Heart left ventricle (tissue), 16 donors: ENCODE results near the gene TULP4. TPM values are rescaled to one million over a fixed set of nuclear protein-coding genes. Genes with fewer than 3 reads are reported as not detected.
"Not testable (repeated sequence)": the region's sequence is repeated elsewhere in the genome, so short reads cannot be mapped to it uniquely, and the experiment has no call there.

Source experiments
- ATAC-seq, 4 donors: fragments of 200-7000 bp; cut with Tn5 transposase; one replicate each; pipeline ENCODE4 v1.9.1; 2020 to 2022; ENCODE audit warnings: moderate library complexity in 4 of 4, mild to moderate bottlenecking in 3 of 4, moderate number of reproducible peaks in 1 of 4
- DNase-seq, 5 donors: peaks; one replicate each; pipeline ENCODE4 v3.0.0-alpha.2; 2020
- H3K27ac ChIP-seq, 12 donors: fragments of 200-600 bp; sonication (generic) in 4 of 12; one replicate each; pipeline versions ENCODE4 v1.5.0 to v1.8.0; 2016 to 2022; ENCODE audit warnings: mild to moderate bottlenecking in 2 of 12
- H3K27me3 ChIP-seq, 9 donors: fragments of 200-600 bp; sonication (generic) in 2 of 9; one replicate each; pipeline versions ENCODE4 v1.5.1 to v1.8.0; 2016 to 2022; ENCODE audit warnings: mild to moderate bottlenecking in 3 of 9
- H3K36me3 ChIP-seq, 9 donors: fragments of 200-600 bp; sonication (generic) in 2 of 9; one replicate each; pipeline versions ENCODE4 v1.5.0 to v1.8.0; 2018 to 2022; ENCODE audit warnings: mild to moderate bottlenecking in 2 of 9
- H3K4me1 ChIP-seq, 12 donors: fragments of 200-600 bp; sonication (generic) in 4 of 12; one replicate each; pipeline versions ENCODE4 v1.5.0 to v1.8.0; 2016 to 2022; ENCODE audit warnings: mild to moderate bottlenecking in 3 of 12
- H3K4me3 ChIP-seq, 12 donors: fragments of 200-600 bp; sonication (generic) in 4 of 12; one replicate each; pipeline versions ENCODE4 v1.5.0 to v1.8.0; 2017 to 2022; ENCODE audit warnings: mild to moderate bottlenecking in 9 of 12, moderate library complexity in 4 of 12
- H3K9me3 ChIP-seq, 12 donors: fragments of 200-600 bp; sonication (generic) in 4 of 12; one replicate each; pipeline versions ENCODE4 v1.5.0 to v1.8.0; 2016 to 2022; ENCODE audit warnings: mild to moderate bottlenecking in 1 of 12
- POLR2A ChIP-seq, 2 donors: fragments of 450-650 bp; IDR thresholded peaks; one replicate each; pipeline ENCODE4 v1.6.1; 2017; ENCODE audit warnings: antibody characterized with exemption in 2 of 2, mild to moderate bottlenecking in 2 of 2, moderate library complexity in 2 of 2
- WGBS, 4 donors: extraction: QIAGEN DNeasy Blood & Tissue Kit in 2 of 4; methylation state at CpG; one replicate each; pipeline versions ENCODE4 v1.1.5 to v1.1.7; 2013 to 2018; 5-methylcytosine and 5-hydroxymethylcytosine counted together
- intact Hi-C, 10 donors: fragments of 100-400 bp; cut with DNase I; formaldehyde crosslinking; loops; one replicate each; pipeline versions ENCODE4 v1.11.1 to v1.14.2; 2022
- polyA plus RNA-seq, 2 donors: library from polyadenylated mRNA; stranded (reverse); fragments of 200-250 nt; gene quantifications; one replicate each; pipeline ENCODE4 v1.2.3, GENCODE V29; 2013
- total RNA-seq, 9 donors: library from RNA; depleted of rRNA in 2 of 9; stranded (reverse); fragments of >200 nt in 2 of 9; fragmentation: NEBNext Ultra II Directional in 3 of 9; extraction: Animal tissue kit (Norgen Biotek cat#: 25700) in 3 of 9; gene quantifications; one replicate each; pipeline versions ENCODE4 v1.1.0 to v1.2.4, GENCODE V29; 2016 to 2023
- TF ChIP-seq, protein P1 (sequence below), 12 donors: fragments of 200-600 bp; sonication (generic) in 4 of 12; IDR thresholded peaks; one replicate each; pipeline versions ENCODE4 v1.5.0 to v1.8.0; 2018 to 2022; ENCODE audit warnings: antibody characterized with exemption in 12 of 12, mild to moderate bottlenecking in 5 of 12
- donor health status: ischemic (EF 13 %, LVEDD 7.1; RV severe dilation, severe dysfunction).
- donor health status: healthy with polysubstance abuse.
- donor health status: DM: no; HTN: yes; CAD: no.
- donor health status: DM: no; HTN: no; CAD: no.
- donor health status: ischemic (EF 25% LVEDD 6.9; RV normal size, moderate dysfunction).
- donor health status: ischemic (EF 25% LVEDD 5.7; RV mildly dilated, moderate dysfunction).
- donor health status: healthy.
- donor health status: DM: yes; HTN: yes; CAD: no.
- donor health status: ischemic (EF 35%, LVEDD 5.7; RV mildly dilated, moderate dysfunction).
- donor health status: nonischemic (EF 11% LVEDD 7.7; RV severe dilation, severe dysfunction).
- donor health status: DM: yes; HTN: yes; CAD: no.
- donor health status: PGD.
- donor health status: ischemic (EF 29% LVEDD 5.4; RV normal size, mild dysfunction).
- donor health status: nonischemic (EF 23%, LVEDD 6.1; RV moderate dilation, normal function).

TULP4 gene
- total and polyA plus RNA-seq, 11 donors: 9.6 to 134 (median 93.0) TPM

- WGBS, 4 donors: 97 to 100% (median 98%) methylated on average over 7 of the region's 7 CpGs
- not testable (repeated sequence) for ATAC-seq
These were observed 15.4 kb upstream of the TULP4 start for GRCh38 chr6:158296854-158297324.

DNA sequence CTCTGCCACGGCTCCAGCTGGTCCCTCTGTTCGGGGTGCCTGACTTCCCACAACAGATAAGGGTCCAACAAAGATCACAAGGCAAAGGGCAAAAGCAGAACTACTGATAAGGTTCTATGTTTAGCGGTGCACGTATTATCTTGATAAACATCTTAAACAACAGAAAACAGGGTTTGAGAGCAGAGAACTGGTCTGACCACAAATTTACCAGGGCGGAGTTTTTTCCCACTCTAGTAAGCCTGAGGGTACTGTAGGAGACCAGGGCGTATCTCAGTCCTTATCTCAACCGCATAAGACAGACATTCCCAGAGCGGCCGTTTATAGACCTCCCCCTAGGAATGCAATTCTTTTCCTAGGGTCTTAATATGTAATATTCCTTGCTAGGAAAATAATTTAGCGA lies 14.6 kb upstream of the TULP4 start:
- H3K27me3 ChIP-seq, DNase-seq, ATAC-seq, intact Hi-C loops, H3K4me3 ChIP-seq, H3K36me3 ChIP-seq, H3K27ac ChIP-seq: not testable (repeated sequence)
- peaks cover 0 to 24% (median 11%) of the 10 kb centered on the region in 12 donors for H3K9me3 ChIP-seq
- H3K4me1 ChIP-seq: peaks cover 0 to 14% (median 6%) of the 10 kb centered on the region in 12 donors
- WGBS, 4 donors: 91 to 97% (median 96%) methylated on average over 10 of the region's 10 CpGs

More at GRCh38 chr6:158296854-158297324, 15.4 kb upstream of the TULP4 start:
- H3K9me3 ChIP-seq: peaks cover 0 to 24% (median 11%) of the 10 kb centered on the region in 12 donors
- H3K4me3 ChIP-seq, H3K27ac ChIP-seq, intact Hi-C loops, H3K36me3 ChIP-seq, H3K27me3 ChIP-seq, DNase-seq: not testable (repeated sequence)
- peaks cover 0 to 14% (median 6%) of the 10 kb centered on the region in 12 donors for H3K4me1 ChIP-seq

DNA sequence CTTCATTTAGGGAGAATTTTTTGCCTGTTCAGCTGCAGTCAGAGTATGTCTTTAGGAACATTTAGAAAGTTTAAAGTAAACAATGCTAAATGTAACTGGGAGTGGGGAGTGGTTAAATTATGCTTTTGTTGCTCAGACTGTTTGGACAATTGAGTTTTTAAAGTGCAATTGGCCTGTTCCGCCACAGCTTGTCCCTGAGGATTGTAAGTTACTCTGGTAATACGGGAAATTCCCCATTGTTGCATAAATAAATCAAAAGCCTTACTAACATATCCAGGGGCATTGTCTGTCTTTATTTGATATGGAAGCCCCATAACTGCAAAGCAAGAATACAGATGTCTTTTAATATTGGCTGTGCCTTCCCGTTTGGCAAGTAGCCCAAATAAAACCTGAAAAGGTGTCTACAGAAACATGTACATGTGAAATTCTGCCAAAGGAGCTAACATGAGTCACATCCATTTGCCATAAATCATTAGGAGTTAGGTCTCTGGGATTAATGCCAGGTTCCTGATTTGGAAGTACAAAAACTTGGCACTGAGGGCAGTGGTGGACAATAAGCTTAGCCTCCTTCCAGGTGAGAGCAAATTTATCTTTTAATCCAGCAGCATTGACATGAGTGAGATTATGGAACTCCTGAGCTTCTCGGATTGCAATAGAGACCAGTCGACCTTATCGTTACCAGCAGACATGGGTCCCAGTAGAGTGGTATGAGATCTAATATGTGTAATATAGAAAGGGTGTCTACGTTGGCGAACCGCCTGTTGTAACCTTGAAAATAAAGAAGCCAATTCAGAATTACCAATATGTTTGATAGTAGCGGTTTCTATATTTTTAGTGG lies 11.7 kb upstream of the TULP4 start:
- intact Hi-C loops, ATAC-seq, H3K27me3 ChIP-seq, H3K4me3 ChIP-seq, DNase-seq, H3K36me3 ChIP-seq, H3K27ac ChIP-seq: not testable (repeated sequence)
- WGBS, 4 donors: 77 to 82% (median 79%) methylated on average over 10 of the region's 10 CpGs
- Histone ChIP-seq H3K4me1 (peaks cover 0 to 14% (median 5%) of the 10 kb centered on the region in 12 donors), H3K9me3 (peaks cover 0 to 24% (median 11%) of the 10 kb centered on the region in 12 donors)

- intact Hi-C loops, DNase-seq, ATAC-seq, H3K27me3 ChIP-seq, H3K27ac ChIP-seq, H3K4me3 ChIP-seq, H3K36me3 ChIP-seq: not testable (repeated sequence)
- Histone ChIP-seq H3K4me1 (peaks cover 0 to 14% (median 5%) of the 10 kb centered on the region in 12 donors), H3K9me3 (peaks cover 0 to 18% (median 10%) of the 10 kb centered on the region in 12 donors)
- WGBS, 4 donors: 88 to 100% (median 97%) methylated on average over 4 of the region's 4 CpGs
These were observed 10.7 kb upstream of the TULP4 start for GRCh38 chr6:158301561-158301960.

DNA sequence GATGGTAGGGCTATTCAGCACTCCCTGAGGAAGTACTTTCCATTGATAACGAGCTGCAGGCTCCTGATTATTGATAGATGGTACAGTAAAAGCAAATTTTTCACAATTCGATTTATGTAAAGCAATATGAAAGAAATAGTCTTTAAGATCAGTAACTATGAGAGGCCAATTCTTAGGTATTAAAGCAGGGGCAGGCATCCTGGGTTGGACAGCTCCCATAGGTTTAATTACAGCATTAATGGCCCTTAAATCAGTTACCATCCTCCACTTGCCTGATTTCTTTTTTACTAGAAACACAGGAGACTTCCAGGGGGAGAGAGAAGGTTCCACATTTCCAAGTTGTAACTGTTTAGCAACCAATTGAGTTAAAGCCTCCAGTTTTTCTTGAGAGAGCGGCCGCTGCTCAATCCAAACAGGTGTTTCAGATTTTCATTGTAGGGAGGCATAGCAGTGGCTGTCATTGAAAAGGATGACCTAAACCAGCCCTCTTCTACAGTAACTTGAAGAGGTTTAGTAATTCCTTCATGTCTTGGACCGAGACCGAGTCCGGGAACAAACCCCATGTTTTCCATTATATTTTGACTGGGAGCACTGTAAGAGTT lies 10.0 kb upstream of the TULP4 start:
- ATAC-seq, DNase-seq, H3K36me3 ChIP-seq, intact Hi-C loops, H3K4me3 ChIP-seq, H3K27ac ChIP-seq, H3K27me3 ChIP-seq: not testable (repeated sequence)
- Histone ChIP-seq H3K9me3 (peaks cover 0 to 11% (median 5%) of the 10 kb centered on the region in 12 donors), H3K4me1 (peaks cover 0 to 14% (median 5%) of the 10 kb centered on the region in 12 donors)
- 86 to 92% (median 89%) methylated on average over 7 of the region's 7 CpGs for WGBS, 4 donors

- H3K27me3 ChIP-seq: no peaks in the 10 kb centered on the region
- H3K4me1 ChIP-seq: peaks cover 0 to 14% (median 5%) of the 10 kb centered on the region in 12 donors
- ATAC-seq: no peak
- H3K27ac ChIP-seq: no peak overlapping the region
- TF ChIP-seq, protein P1, sequence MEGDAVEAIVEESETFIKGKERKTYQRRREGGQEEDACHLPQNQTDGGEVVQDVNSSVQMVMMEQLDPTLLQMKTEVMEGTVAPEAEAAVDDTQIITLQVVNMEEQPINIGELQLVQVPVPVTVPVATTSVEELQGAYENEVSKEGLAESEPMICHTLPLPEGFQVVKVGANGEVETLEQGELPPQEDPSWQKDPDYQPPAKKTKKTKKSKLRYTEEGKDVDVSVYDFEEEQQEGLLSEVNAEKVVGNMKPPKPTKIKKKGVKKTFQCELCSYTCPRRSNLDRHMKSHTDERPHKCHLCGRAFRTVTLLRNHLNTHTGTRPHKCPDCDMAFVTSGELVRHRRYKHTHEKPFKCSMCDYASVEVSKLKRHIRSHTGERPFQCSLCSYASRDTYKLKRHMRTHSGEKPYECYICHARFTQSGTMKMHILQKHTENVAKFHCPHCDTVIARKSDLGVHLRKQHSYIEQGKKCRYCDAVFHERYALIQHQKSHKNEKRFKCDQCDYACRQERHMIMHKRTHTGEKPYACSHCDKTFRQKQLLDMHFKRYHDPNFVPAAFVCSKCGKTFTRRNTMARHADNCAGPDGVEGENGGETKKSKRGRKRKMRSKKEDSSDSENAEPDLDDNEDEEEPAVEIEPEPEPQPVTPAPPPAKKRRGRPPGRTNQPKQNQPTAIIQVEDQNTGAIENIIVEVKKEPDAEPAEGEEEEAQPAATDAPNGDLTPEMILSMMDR (IDR thresholded peaks at IDR 0.05): no peak
- TF ChIP-seq POLR2A (IDR thresholded peaks at IDR 0.05): no peak
- intact Hi-C loops: no loop called here
- H3K4me3 ChIP-seq: no peak overlapping the region
- peaks cover 0 to 1% (median 0%) of the 10 kb centered on the region in 12 donors for H3K9me3 ChIP-seq
- DNase-seq: no peak
- 72 to 81% (median 76%) methylated on average over 7 of the region's 7 CpGs for WGBS, 4 donors
- H3K36me3 ChIP-seq: no peaks in the 10 kb centered on the region
These were observed 9.0 kb upstream of the TULP4 start for GRCh38 chr6:158303210-158303731.
